Upper lobe of left lung (tissue), 6 donors: ENCODE measurements around the gene TMBIM4. TPM values are rescaled to one million over a fixed set of nuclear protein-coding genes. Genes with fewer than 3 reads are reported as not detected.

Experiments used
- ATAC-seq, 2 donors: fragments of 200-7000 bp; cut with Tn5 transposase; one replicate each; pipeline ENCODE4 v1.9.1; 2022; ENCODE audit warnings: mild to moderate bottlenecking in 2 of 2, moderate library complexity in 2 of 2; ENCODE audit not compliant: low FRiP score in 2 of 2
- DNase-seq, 2 donors: peaks; one replicate each; pipeline ENCODE4 v3.0.0-alpha.2; 2019 to 2020
- H3K27ac ChIP-seq, 4 donors: fragments of 200-600 bp; sonication (generic); one replicate each; pipeline ENCODE4 v1.5.1; 2016 to 2019
- H3K27me3 ChIP-seq, 4 donors: fragments of 200-600 bp; sonication (generic); one replicate each; pipeline ENCODE4 v1.5.1; 2017 to 2019
- H3K36me3 ChIP-seq, 4 donors: fragments of 200-600 bp; sonication (generic); one replicate each; pipeline ENCODE4 v1.5.1; 2016 to 2019
- H3K4me1 ChIP-seq, 4 donors: fragments of 200-600 bp; sonication (generic); one replicate each; pipeline ENCODE4 v1.5.1; 2018 to 2019
- H3K4me3 ChIP-seq, 4 donors: fragments of 200-600 bp; sonication (generic); one replicate each; pipeline ENCODE4 v1.5.1; 2017 to 2019; ENCODE audit warnings: mild to moderate bottlenecking in 2 of 4, moderate library complexity in 1 of 4
- H3K9me3 ChIP-seq, 4 donors: fragments of 200-600 bp; sonication (generic); one replicate each; pipeline ENCODE4 v1.5.1; 2018 to 2019
- EP300 ChIP-seq, 4 donors: sonication (generic); formaldehyde crosslinking; IDR thresholded peaks; one replicate each; pipeline ENCODE4 v1.5.1; 2017; ENCODE audit warnings: antibody characterized with exemption in 4 of 4, control low read depth in 2 of 4
- POLR2A ChIP-seq, 4 donors: fragments of 450-650 bp; IDR thresholded peaks; one replicate each; pipeline ENCODE4 v1.5.1; 2016 to 2017; ENCODE audit warnings: antibody characterized with exemption in 4 of 4, mild to moderate bottlenecking in 2 of 4
- POLR2AphosphoS5 ChIP-seq, 2 donors: sonication (generic); formaldehyde crosslinking; IDR thresholded peaks; one replicate each; pipeline ENCODE4 v1.5.1; 2017; ENCODE audit warnings: antibody characterized with exemption in 2 of 2
- WGBS, 2 donors: methylation state at CpG; one replicate each; pipeline ENCODE4 v1.1.5; 2017 to 2018; 5-methylcytosine and 5-hydroxymethylcytosine counted together
- total RNA-seq, 6 donors: library from RNA; depleted of rRNA in 4 of 6; stranded (reverse); fragments of >200 nt in 4 of 6; gene quantifications; one replicate each; pipeline versions ENCODE4 v1.1.0 to v1.2.1, GENCODE V29; 2016 to 2021
- TF ChIP-seq, protein P1 (sequence below), 6 experiments: fragments of 450-650 bp in 4 of 6; fragments of 200-600 bp in 2 of 6; sonication (generic) in 2 of 6; IDR thresholded peaks; one replicate each; pipeline ENCODE4 v1.5.1; 2016 to 2019; ENCODE audit warnings: antibody characterized with exemption in 6 of 6
- donor health status: DM: no; HTN: no; CAD: no; lungs with moderate emphysema.
- donor health status: DM: no; HTN: yes; CAD: no; lungs with severe emphysema.

Gene TMBIM4
- total RNA-seq, 6 donors from 2014 or later: 19.9 to 168 (median 114) TPM

- Histone ChIP-seq H3K27ac (no peak overlapping the region), H3K4me3 (no peak overlapping the region), H3K4me1 (peaks cover 0 to 3% (median 1%) of the 10 kb centered on the region in 4 donors), H3K36me3 (no peaks in the 10 kb centered on the region), H3K9me3 (no peaks in the 10 kb centered on the region), H3K27me3 (no peaks in the 10 kb centered on the region)
- no peak for TF ChIP-seq EP300 (IDR thresholded peaks at IDR 0.05)
- TF ChIP-seq, protein P1, sequence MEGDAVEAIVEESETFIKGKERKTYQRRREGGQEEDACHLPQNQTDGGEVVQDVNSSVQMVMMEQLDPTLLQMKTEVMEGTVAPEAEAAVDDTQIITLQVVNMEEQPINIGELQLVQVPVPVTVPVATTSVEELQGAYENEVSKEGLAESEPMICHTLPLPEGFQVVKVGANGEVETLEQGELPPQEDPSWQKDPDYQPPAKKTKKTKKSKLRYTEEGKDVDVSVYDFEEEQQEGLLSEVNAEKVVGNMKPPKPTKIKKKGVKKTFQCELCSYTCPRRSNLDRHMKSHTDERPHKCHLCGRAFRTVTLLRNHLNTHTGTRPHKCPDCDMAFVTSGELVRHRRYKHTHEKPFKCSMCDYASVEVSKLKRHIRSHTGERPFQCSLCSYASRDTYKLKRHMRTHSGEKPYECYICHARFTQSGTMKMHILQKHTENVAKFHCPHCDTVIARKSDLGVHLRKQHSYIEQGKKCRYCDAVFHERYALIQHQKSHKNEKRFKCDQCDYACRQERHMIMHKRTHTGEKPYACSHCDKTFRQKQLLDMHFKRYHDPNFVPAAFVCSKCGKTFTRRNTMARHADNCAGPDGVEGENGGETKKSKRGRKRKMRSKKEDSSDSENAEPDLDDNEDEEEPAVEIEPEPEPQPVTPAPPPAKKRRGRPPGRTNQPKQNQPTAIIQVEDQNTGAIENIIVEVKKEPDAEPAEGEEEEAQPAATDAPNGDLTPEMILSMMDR (IDR thresholded peaks at IDR 0.05): no peak
- TF ChIP-seq POLR2AphosphoS5 (IDR thresholded peaks at IDR 0.05): no peak
- no peak for TF ChIP-seq POLR2A (IDR thresholded peaks at IDR 0.05)
- 78 to 82% methylated on average over 4 of the region's 4 CpGs for WGBS, 2 donors
- no peak for ATAC-seq
- DNase-seq: no peak
Measured at GRCh38 chr12:66090157-66090556, 79.6 kb downstream of the TMBIM4 start.

- Histone ChIP-seq H3K27ac (no peak overlapping the region), H3K36me3 (no peaks in the 10 kb centered on the region), H3K9me3 (peaks cover 0 to 3% (median 0%) of the 10 kb centered on the region in 4 donors), H3K4me3 (no peak overlapping the region), H3K4me1 (peaks cover 0 to 2% (median 0%) of the 10 kb centered on the region in 4 donors), H3K27me3 (no peaks in the 10 kb centered on the region)
- TF ChIP-seq, protein P1 (IDR thresholded peaks at IDR 0.05): peak in 5 of 6 experiments; percentile 51 to 65 (median 56)
- TF ChIP-seq POLR2AphosphoS5 (IDR thresholded peaks at IDR 0.05): no peak
- 31 to 36% methylated on average over 10 of the region's 10 CpGs for WGBS, 2 donors
- DNase-seq (peak in 1 of 2 donors; percentile 52), ATAC-seq (peak in 1 of 2 donors; percentile 85)
Measured at GRCh38 chr12:66087365-66087943, 82.3 kb downstream of the TMBIM4 start.

- peaks cover 0 to 3% (median 0%) of the 10 kb centered on the region in 4 donors for H3K9me3 ChIP-seq
- H3K27me3 ChIP-seq: no peaks in the 10 kb centered on the region
- H3K4me1 ChIP-seq: no peaks in the 10 kb centered on the region
- H3K27ac ChIP-seq: no peak overlapping the region
- no peaks in the 10 kb centered on the region for H3K36me3 ChIP-seq
- TF ChIP-seq, protein P1 (IDR thresholded peaks at IDR 0.05): no peak
- no peak for TF ChIP-seq POLR2AphosphoS5 (IDR thresholded peaks at IDR 0.05)
- no peak for TF ChIP-seq POLR2A (IDR thresholded peaks at IDR 0.05)
- TF ChIP-seq EP300 (IDR thresholded peaks at IDR 0.05): no peak
- no peak for DNase-seq
- no peak overlapping the region for H3K4me3 ChIP-seq
- no peak for ATAC-seq
- WGBS, 2 donors: 58 to 84% methylated on average over 2 of the region's 2 CpGs
Measured at GRCh38 chr12:66085998-66086397, 83.8 kb downstream of the TMBIM4 start.

Other genes starting within 250 kb of the TMBIM4 start
- gene LLPH, start 39.2 kb downstream of the TMBIM4 start, total RNA-seq: 10 to 100 TPM in 2 of 6 donors, 1 to 10 TPM in 4; 2.1 to 18.5 (median 5.9) TPM
- gene IRAK3, start 19.2 kb upstream of the TMBIM4 start, total RNA-seq: 10 to 100 TPM; 33.8 to 65.0 (median 39.7) TPM
- 10 to 100 TPM in 2 of 6 donors, 1 to 10 TPM in 4; 2.0 to 16.4 (median 4.3) TPM for gene HELB, start 132.5 kb upstream of the TMBIM4 start, total RNA-seq